GM18526 (cell line): Measurements from ENCODE around the gene MSN.

Experiments used
- POLR2A ChIP-seq: IDR thresholded peaks from 3 replicates; pipeline ENCODE4 v1.6.1; 2011; ENCODE audit not compliant: insufficient read length; ENCODE audit errors: extremely low read depth

Gene MSN

GRCh38 chrX:65696613-65697012 is 29.2 kb downstream of the MSN start:
- no peak for TF ChIP-seq POLR2A

GRCh38 chrX:65697211-65697641 is 29.8 kb downstream of the MSN start:
- TF ChIP-seq POLR2A: no peak

DNA sequence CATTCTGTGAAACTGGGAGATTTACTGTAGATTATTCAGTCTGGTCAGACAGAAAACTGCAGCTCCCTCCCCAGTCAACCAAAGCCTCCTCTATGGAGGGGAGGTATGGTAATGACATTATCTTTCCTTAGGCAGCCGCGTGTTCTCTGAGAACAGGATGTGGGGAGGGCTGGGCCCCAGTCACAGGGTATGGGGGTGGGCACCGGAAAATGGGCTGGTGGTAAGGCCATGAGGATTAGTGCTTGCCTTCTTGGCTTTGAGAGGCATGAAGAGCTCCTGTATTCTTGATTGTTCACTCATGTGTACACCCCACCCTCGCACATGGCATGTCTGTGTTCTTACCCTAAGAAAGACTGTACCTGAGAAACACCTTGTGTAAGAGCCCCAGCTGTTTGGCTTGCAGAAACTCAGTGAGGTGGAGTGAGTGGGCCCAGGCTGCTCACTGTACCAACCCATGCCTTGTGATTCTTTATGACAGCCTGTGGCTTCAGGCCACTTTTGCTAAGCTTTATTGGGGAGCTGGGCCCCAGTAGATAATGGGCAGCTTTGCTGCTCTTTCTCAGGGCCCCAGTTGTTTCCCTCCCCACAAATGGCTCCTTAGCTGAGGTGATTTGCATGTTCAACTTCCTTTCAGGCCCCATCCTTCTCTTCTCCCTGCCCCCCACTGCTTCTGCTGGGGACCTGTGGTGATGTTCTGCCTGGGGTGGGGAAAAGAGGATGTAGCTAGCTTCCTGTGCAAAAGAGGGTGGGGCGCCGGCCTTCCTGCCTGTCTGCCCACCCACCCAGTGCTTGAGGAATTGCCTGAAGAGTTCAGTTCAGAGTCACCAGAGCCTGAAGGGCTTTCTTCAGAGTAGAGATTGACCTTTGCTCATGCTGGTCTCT is 30.7 kb downstream of the MSN start:
- peak; percentile 36 for TF ChIP-seq POLR2A

GRCh38 chrX:65702956-65703355 is 35.5 kb downstream of the MSN start:
- TF ChIP-seq POLR2A: no peak

DNA sequence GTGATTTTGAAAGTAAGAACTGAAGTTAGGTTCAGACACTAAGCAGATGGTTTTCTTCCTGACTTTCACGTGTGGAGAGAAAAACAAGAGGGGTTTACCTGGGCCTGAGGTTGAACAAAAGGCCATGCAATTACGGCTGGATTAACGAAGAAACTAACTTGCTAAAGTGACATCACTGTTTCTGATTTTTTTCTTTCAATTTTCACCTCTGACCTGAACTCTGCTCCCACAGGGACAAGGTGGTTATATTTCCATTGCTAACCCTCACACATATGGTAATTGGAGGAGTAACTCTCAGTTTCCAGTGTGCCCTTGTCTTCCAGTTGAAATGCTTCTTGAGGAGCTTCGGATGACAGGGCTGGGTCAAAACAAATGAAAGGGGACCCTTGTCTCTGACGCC is 38.0 kb downstream of the MSN start:
- no peak for TF ChIP-seq POLR2A

DNA sequence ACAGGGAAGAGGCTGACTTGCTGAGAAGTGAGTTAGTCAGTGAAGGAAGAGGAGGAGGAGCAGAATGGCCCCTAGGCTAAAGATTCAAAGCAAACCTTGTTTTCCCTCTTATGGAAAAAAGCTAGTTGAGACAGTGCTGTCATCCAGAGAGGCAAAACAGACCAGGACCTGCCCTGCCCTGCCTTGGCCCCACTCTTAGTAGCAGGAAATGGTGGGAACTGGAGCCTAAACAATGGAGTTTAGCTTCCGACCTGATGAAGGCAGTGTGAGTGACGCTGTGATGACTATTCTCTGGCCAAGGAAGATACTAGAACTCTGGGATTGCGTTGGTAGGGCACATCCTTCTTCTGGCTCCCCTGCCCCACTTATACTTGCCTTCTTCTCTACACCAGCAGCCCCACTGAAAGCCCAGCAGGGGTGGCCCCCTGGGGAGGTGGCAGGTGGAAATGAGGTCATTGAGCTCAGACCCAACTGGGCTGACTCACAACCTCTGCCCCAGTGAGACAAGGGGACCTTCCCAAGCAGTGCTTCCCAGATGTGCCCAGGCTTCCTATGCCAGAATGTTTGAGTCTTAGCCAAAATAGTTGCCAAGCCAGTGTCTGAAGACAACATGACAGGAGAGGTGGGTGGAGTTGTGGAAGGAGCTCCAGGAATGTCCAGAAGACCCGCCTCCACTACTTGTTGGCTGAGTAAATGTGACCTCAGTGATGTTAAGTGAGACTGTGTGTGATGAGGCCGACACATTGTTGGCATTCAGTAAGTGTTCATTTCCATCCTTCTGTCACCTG is 38.8 kb downstream of the MSN start:
- TF ChIP-seq POLR2A: no peak

- TF ChIP-seq POLR2A: no peak
These were observed 39.7 kb downstream of the MSN start for GRCh38 chrX:65707151-65707550.

- no peak for TF ChIP-seq POLR2A
These were observed 44.8 kb downstream of the MSN start for GRCh38 chrX:65712005-65712806.

GRCh38 chrX:65718538-65718937 is 51.1 kb downstream of the MSN start:
- TF ChIP-seq POLR2A: no peak

DNA sequence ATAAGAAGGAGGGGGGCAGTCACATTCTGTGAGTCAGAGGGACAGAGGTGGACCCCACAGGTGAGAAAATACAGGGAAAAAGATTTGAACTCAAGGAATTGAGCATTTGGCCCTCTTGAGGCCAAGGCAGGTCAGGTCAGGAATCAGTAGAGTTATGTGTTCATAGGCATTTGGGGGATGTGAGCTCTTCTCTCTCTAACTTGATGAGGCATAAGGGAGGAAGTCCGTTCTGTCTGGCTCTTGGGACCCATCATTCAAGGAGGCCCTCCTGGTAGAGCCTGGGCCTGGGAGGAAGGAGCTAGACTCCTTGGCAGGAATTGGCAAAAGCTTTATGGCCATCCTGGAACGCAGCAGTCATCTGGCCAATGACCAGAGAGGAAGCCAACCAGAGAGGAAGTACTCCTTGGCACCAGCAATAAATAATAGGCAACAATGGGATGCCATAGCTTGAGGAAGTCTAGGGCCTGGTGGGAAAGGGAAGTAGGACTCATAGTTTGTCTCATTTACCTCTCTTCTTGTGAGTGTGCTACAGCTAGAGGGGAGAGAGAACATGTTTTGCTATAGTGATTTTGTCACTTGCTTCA is 53.0 kb downstream of the MSN start:
- TF ChIP-seq POLR2A: no peak

DNA sequence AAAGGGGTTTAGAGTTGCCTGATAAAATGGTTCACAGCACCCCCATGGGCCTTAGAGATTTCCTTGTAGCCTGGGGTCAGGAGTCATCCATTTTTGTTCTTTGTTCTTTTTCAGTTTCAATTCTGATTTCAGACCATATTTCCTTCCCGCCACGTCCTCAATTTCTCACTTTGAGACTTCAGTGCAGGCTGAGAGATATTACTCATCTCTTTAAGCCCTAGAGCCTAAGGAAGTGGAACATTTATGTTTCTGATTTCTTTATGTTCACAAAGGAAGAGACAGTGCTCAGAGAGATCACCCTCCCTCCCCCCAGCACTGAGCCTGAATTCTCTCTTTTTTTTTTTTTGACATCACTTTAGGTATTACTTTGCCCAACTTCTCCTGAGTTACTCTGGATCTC is 56.3 kb downstream of the MSN start:
- TF ChIP-seq POLR2A: no peak

- TF ChIP-seq POLR2A: no peak
These were observed 59.3 kb downstream of the MSN start for GRCh38 chrX:65726715-65727114.

GRCh38 chrX:65731684-65732289 is 64.3 kb downstream of the MSN start:
- no peak for TF ChIP-seq POLR2A

DNA sequence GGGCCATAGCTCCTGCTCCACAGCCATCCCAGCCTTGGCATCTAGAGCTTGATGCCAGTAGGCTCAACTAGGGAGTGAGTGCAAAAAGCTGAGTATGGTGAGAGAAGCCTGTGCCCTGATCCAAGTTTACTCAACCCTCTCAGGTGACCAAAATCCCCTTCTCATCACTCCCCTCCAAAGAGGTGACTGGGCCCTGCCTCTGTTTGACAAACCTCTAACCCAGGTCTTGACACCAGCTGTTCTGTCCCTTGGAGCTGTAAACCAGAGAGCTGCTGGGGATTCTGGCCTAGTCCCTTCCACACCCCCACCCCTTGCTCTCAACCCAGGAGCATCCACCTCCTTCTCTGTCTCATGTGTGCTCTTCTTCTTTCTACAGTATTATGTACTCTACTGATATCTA is 73.5 kb downstream of the MSN start:
- no peak for TF ChIP-seq POLR2A

- no peak for TF ChIP-seq POLR2A
These were observed 74.4 kb downstream of the MSN start for GRCh38 chrX:65741823-65742222.
